ENCODE results near the gene RGS6. TPM values are rescaled to one million over a fixed set of nuclear protein-coding genes. Genes with fewer than 3 reads are reported as not detected.

The RGS6 gene
- total RNA-seq, 1 donor from 2014 or later = 2.0 TPM

GRCh38 chr14:72457641-72458040 is 525.4 kb downstream of the RGS6 start:
- no peak for TF ChIP-seq CTCF (IDR thresholded peaks at IDR 0.05; ENCODE audit: unreplicated experiment)
- H3K4me3 Mint-ChIP-seq = no peak overlapping the region
- peaks cover 4% of the 10 kb centered on the region for H3K4me1 Mint-ChIP-seq
- DNase-seq (ENCODE audit: low spot score in 2 of 2, unreplicated experiment in 2 of 2) = no peak
- H3K27ac Mint-ChIP-seq = no peak overlapping the region
- no peaks in the 10 kb centered on the region for H3K9me3 Mint-ChIP-seq
- H3K36me3 Mint-ChIP-seq = no peaks in the 10 kb centered on the region
- H3K27me3 Mint-ChIP-seq (ENCODE audit: low read depth) = peaks cover 37% of the 10 kb centered on the region

- no peak overlapping the region for H3K4me3 Mint-ChIP-seq
- no peaks in the 10 kb centered on the region for H3K36me3 Mint-ChIP-seq
- H3K9me3 Mint-ChIP-seq = peaks cover 26% of the 10 kb centered on the region
- TF ChIP-seq CTCF (IDR thresholded peaks at IDR 0.05; ENCODE audit: unreplicated experiment) = no peak
- no peak overlapping the region for H3K27ac Mint-ChIP-seq
- H3K27me3 Mint-ChIP-seq (ENCODE audit: low read depth) = peaks cover 27% of the 10 kb centered on the region
- no peaks in the 10 kb centered on the region for H3K4me1 Mint-ChIP-seq
- no peak for DNase-seq (ENCODE audit: low spot score in 2 of 2, unreplicated experiment in 2 of 2)
Observed at GRCh38 chr14:72462056-72462455, 529.8 kb downstream of the RGS6 start.

- Mint-ChIP-seq H3K27ac (no peak overlapping the region), H3K27me3 (ENCODE audit: low read depth) (peaks cover 17% of the 10 kb centered on the region), H3K36me3 (no peaks in the 10 kb centered on the region), H3K9me3 (peaks cover 30% of the 10 kb centered on the region), H3K4me1 (no peaks in the 10 kb centered on the region), H3K4me3 (no peak overlapping the region)
- TF ChIP-seq CTCF (IDR thresholded peaks at IDR 0.05; ENCODE audit: unreplicated experiment) = no peak
- no peak for DNase-seq (ENCODE audit: low spot score in 2 of 2, unreplicated experiment in 2 of 2)
Observed at GRCh38 chr14:72463291-72463866, 531.1 kb downstream of the RGS6 start.

GRCh38 chr14:72464226-72464625 is 532.0 kb downstream of the RGS6 start:
- TF ChIP-seq CTCF (IDR thresholded peaks at IDR 0.05; ENCODE audit: unreplicated experiment) = no peak
- H3K36me3 Mint-ChIP-seq = no peaks in the 10 kb centered on the region
- H3K4me3 Mint-ChIP-seq = no peak overlapping the region
- H3K4me1 Mint-ChIP-seq = no peaks in the 10 kb centered on the region
- no peak for DNase-seq (ENCODE audit: low spot score in 2 of 2, unreplicated experiment in 2 of 2)
- H3K27ac Mint-ChIP-seq = no peak overlapping the region
- peaks cover 12% of the 10 kb centered on the region for H3K27me3 Mint-ChIP-seq (ENCODE audit: low read depth)
- peaks cover 30% of the 10 kb centered on the region for H3K9me3 Mint-ChIP-seq

- Mint-ChIP-seq H3K36me3 (no peaks in the 10 kb centered on the region), H3K27me3 (ENCODE audit: low read depth) (peaks cover 19% of the 10 kb centered on the region), H3K4me3 (no peak overlapping the region), H3K27ac (no peak overlapping the region), H3K4me1 (no peaks in the 10 kb centered on the region), H3K9me3 (peaks cover 30% of the 10 kb centered on the region)
- no peak for DNase-seq (ENCODE audit: low spot score in 2 of 2, unreplicated experiment in 2 of 2)
- no peak for TF ChIP-seq CTCF (IDR thresholded peaks at IDR 0.05; ENCODE audit: unreplicated experiment)
Observed at GRCh38 chr14:72466325-72466724, 534.1 kb downstream of the RGS6 start.

GRCh38 chr14:72471346-72471745 is 539.1 kb downstream of the RGS6 start:
- DNase-seq (ENCODE audit: low spot score in 2 of 2, unreplicated experiment in 2 of 2) = no peak
- H3K9me3 Mint-ChIP-seq = peaks cover 11% of the 10 kb centered on the region
- peaks cover 3% of the 10 kb centered on the region for H3K4me1 Mint-ChIP-seq
- no peak overlapping the region for H3K4me3 Mint-ChIP-seq
- no peak for TF ChIP-seq CTCF (IDR thresholded peaks at IDR 0.05; ENCODE audit: unreplicated experiment)
- no peaks in the 10 kb centered on the region for H3K36me3 Mint-ChIP-seq
- H3K27me3 Mint-ChIP-seq (ENCODE audit: low read depth) = peaks cover 27% of the 10 kb centered on the region
- no peak overlapping the region for H3K27ac Mint-ChIP-seq
